GM18526 (cell line): Measurements from ENCODE around the gene GINS2.

Experiments used
- POLR2A ChIP-seq: IDR thresholded peaks from 3 replicates; pipeline ENCODE4 v1.6.1; 2011; ENCODE audit not compliant: insufficient read length; ENCODE audit errors: extremely low read depth

GINS2 gene

DNA sequence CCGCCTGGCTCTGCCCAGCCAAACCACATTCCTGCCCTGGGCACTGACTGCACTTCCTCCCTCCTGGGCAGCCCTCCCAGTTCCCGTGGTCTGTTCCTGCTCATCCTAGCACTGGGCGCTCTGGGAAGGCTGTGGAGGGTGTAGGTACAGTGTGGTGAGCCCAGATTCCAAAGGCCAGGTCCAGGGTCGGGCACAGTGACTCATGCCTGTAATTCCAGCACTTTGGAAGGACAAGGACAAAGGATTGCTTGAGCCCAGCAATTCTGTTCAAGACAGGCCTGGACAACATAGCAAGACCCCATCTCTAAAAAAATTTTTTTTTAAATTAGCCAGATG lies 31.5 kb upstream of the GINS2 start:
- TF ChIP-seq POLR2A = no peak

DNA sequence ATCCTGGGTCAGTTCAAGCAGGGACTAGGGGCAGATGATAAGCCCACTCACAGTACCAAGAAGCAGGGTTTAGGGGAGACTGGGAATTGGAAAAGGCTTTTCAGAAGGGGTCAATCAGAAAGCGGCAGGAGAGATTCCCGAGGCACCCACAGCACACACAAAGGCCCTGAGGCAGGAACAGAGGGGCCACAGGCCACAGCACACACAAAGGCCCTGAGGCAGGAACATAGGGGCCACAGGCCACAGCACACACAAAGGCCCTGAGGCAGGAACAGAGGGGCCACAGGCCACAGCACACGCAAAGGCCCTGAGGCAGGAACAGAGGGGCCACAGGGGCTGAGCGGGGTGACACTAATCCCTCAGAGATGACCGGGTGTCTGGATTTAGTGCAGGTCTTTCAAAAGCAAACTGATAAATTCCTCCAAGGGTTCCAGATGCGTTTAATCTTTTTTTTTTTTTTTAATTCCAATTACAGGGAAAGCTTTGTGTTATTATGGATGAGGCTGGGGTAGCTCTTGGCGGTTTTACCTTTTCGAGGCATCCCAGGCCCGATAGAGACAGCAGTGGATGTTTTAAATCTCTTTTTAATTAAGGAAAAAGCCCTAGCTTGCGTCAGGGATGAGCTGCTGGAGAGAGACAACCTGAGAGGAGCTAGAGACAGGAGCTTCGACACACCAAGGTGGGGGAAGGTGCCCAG lies 31.0 kb upstream of the GINS2 start:
- TF ChIP-seq POLR2A = no peak

DNA sequence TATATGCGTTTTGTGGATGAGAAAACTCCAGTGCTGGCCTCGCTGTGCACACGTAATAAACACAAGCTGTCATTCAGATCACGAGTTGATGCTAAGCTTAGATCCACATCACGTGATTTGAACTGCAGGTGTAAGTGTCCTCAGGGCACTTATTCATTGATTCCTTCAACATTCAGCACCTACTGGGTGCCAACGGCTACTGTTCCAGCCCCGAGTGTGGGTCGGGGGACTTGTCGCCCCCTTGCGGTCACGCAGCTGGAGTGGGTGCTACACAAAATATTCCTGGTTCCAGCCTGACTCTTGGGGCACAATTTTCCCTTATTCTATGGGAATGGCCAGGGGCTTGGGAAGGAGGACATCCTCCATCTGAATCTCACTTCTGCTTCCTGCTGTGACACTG lies 29.9 kb upstream of the GINS2 start:
- no peak for TF ChIP-seq POLR2A

DNA sequence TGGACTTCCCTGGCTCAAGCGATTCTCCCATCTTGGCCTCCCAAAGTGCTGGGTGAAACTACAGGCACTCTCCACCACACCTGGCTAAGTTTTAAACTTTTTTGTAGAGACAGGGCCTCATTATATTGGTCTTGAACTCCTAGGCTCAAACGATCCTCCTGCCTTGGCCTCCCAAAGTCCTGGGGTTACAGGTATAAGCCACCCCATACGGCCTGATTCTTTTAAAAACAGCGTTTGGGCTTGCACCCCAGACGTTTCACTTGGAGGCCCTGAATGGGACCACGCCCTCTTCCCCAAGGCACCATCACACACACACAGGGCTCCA lies 29.4 kb upstream of the GINS2 start:
- no peak for TF ChIP-seq POLR2A

DNA sequence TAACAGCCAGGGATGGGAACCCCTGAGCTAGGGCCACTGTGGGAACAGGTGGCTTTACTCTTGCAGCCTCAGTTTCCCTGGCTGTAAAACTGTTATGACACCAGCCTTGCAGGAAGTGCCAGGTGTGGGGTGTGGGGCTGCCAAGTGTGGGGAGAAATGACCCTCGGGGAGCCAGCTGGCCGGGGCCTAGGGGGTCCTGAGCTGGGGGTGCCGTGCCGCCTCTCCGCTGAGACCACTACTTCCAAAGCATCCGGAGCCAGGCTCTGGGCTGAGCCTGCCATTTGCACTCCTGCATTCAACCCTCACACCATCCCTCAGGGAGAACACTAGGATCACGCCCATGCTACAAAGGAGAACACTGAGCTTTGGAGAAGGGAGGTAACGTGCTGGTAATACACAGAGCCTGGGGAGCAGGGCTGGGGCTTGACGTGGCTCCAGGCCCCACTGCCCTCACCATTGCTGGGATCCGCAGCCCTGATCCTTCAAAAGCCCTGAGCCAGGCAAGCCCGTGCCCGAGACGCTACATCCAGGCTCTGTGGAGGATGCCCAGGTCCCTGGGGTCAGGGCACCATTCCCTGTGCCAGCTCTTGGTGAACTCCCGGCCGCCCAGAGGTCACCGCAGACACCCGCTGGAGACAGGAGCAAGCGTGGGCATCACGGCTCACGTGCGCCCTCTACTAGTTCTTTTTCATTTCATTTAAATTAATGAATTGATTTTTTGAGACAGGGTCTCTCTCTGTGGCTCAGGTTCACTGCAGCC lies 28.8 kb upstream of the GINS2 start:
- TF ChIP-seq POLR2A = no peak

DNA sequence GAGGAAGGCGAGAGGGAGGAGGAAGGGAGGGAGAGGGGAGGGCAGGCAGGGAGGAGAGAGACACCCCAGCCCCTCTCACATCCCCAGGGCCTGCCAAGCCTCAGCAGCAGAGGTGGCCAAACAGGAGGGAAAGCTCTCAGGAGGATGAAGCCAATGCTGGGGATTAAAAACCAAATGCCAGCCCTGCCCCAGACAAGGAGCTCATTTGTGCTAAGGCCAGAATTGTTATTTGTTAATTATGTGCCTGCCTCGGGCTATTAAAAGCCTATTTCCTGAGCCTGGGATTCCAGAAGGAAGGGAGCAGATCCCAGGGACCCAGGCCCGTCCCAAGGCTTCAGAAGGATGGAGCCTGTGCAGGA lies 27.9 kb upstream of the GINS2 start:
- no peak for TF ChIP-seq POLR2A

DNA sequence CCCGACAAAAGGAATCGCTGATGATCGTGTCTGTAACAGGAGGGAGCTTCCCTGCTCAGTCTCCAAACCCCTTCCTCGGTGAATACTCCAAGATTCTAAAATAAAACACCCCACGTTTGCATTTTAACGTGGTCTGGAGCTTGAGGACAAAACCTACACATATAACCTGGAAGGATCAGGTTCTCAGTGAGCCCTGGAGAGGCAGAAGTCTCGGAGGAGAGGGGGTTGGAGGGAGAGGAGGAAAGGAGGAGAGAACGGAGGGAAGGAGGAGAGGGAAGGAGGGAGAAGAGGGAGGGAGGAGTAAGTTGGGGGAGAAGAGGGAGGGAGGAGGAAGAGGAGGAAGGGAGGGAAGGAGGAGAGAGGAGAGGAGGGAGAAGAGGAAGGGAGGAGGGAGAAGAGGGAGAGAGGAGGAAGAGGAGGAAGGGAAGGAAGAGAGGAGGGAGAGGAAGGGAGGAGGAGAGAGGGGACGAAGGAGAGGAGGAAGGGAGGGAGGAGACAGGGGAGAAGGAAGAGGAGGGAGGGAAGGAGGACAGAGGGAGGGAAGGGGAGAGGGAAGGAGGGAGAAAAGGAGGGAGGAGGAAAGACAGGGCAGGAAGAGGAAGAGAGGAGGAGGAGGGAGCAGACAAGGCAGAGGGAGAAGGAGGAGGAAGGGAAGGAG lies 27.4 kb upstream of the GINS2 start:
- no peak for TF ChIP-seq POLR2A

DNA sequence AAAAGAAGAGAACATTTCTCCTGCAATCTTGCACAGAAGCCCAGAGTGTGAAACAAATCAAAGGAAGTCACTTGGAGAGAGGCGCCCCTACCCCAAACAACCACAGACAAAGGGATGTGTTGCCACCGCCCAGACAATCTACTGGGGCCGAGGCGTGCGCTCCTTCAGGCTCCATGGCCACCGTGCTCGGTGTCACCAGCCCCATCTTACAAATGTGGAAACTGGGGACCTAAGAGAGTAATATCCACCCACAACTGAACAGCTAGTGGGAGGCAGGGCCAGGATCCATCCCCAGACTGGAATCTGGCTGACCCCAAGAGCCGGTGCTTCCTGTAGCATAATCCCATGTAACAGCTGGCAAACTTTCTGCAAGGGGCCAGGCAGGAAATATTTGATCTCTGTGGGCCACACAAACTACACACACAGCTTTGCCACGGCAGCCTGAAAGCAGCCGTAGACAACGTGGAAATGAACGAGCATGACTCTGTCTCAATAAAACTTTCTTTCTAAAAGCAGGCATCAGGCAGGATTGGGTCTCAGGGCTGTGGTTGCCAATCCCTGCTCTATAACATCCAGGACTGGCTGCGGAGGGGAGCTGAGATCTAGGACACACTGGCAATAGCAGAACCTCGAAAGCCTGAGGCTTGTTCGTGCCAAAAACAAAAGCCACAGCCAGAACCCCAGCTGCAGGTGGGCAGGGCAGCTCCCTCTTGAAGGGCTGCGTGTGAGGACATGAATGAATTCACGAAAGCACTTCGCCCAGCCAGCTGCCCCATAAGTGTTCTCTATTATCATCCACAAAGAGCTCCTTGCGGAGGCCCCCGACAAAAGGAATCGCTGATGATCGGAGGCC lies 26.6 kb upstream of the GINS2 start:
- no peak for TF ChIP-seq POLR2A

DNA sequence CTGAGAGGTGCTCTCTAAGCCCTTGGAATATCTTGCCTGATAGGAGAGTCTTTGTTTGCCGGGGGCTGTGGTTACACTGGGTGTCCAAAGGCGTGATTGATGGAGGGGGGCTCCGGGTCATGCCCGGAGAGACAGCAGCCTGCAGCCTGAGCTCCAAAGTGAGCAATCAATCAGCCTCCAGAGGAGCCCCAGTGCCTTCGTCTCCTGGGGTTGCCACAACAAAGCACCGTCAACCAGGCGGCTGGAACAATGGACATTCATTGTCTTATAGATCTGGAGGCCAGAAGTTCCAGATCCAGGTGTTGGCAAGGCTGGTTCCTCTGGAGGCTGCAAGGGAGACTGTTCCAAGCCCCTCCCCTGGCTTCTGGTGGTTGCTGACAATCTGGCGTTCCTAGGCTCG lies 24.0 kb upstream of the GINS2 start:
- TF ChIP-seq POLR2A = no peak

DNA sequence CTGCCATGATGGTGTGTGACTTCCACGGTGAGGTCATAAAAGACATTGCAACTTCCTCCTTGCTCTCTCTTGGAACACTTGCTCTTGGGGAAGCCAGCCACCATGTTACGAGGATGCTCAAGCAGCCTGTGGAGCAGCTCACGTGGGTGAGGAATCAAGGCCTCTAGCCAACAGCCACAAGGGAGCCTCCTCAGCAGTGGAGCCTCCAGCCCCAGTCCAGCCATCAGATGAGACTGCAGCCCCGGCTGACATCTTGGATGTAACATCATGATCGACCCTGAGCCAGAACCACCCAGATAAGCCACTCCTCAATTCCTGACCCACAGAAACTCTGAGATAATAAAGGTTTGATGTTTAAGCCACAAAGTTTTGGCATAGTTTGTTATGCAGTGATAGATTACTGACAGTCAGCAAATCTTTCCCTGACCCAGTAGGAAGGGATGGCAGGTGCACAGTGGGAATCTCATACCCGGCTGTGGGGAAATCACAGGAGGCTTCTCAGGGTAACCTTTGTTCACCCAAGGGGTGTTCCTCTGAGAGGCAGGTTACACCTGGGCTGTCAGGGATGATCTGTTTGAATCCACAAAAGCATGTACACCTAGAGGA lies 23.3 kb upstream of the GINS2 start:
- TF ChIP-seq POLR2A = no peak

DNA sequence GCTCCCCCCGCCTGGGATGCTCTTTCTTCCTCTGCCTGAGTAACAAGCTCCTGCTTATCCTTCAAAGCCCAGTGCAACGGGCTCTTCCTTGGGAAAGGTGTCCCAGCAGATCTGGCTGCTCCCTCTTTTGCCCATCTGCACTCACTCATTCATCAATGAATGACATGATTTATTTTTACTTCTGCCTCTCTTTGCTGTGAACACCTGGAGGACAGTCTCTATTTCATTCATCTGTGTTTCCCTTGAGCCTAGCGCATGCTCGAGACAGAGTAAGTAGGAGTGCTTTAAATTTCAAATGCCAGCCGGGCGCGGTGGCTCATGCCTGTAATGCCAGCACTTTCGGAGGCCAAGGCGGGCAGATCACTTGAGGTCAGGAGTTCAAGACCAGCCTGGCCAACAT lies 22.0 kb upstream of the GINS2 start:
- TF ChIP-seq POLR2A = no peak

DNA sequence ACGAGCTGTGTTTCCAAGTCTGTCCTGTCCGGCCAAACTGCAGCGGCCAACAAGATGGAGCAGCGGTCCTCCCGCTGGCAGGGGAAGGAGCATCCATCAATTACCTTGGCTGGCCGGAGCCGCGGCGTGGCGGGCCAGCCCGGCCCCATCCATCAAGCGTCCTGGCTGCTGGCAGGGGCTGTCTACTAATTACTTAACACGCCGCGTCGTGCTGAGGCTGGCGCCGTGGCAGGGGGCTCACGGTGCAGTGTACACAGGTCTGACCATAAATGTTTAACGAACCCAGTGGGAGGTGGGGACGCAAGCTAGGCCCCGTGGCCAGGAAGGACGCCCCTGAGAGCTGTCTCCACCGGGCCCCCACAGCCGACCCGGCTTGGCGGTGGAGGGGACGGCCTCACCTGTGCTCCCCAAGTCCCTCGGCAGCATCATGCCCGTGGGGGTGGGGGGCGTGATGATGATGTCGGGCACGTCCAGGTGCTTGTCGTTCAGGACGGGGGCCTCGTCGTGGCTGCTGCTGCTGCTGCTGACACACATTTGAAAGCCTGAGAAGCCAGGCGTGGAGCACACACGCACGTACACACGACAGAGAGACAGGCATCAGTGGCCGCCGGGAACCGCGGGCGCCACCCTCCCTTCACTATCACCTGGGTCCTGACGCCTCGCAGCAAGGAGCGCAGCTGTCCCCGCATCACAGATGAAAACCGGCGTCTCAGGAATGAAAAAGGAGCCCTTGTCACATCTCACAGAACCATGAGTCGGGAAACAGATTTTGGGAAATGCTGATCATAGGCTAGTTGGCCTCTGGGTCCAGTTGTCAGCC lies 21.2 kb upstream of the GINS2 start:
- no peak for TF ChIP-seq POLR2A

DNA sequence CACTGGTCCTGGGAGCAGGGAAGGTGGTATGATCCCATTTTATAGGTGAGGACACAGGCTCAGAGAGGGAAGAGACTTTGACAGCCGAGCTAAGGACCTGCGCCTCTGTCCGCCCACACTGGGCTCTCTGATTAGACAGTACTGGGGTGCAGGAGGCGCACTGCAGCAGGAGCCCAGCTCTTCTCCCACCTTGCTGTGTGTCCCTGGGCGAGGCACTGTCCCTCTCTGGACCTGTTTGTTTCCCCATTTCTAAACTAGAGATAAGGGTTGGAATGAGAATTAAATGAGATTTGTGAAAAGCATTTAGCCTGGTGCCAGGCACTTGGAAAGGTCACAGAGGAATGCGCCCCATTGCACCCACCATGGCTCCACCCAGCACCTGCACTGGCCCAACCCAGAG lies 19.6 kb upstream of the GINS2 start:
- TF ChIP-seq POLR2A = no peak

DNA sequence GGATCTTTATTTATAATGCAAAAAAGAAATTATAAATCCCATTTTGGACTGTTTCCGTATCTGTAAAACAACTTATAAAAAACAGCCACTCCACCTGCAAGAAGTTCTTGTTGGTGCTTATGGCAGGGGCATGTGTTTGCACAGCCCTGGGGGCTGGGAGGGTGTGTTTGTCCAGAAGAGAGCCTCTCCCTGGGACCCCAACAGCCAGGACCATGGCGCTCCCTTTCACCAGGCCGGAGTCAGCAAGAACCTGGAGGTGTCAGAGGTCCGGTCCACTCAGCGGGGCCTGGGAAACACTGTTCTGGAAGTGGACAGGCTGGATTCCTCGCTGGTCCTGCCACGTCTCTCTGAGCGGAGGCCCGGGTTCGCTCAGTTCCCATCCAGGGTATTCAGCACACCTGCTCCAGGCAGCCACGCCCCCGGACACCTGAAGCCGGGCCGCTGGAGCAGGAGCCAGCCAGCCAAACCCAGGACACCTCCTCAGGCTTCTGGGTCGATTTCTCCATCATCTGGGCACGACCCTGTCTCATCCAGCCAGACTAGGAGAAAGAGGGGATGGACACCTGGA lies 18.9 kb upstream of the GINS2 start:
- no peak for TF ChIP-seq POLR2A
